Right cardiac atrium (tissue), 5 donors: ENCODE measurements around the gene FLRT1. TPM values are rescaled to one million over a fixed set of nuclear protein-coding genes. Genes with fewer than 3 reads are reported as not detected.

ENCODE experiments used
- ATAC-seq, 2 donors: fragments of 200-7000 bp; cut with Tn5 transposase; one replicate each; pipeline versions ENCODE4 v1.8.0 to v1.9.1; 2020; ENCODE audit warnings: moderate library complexity in 2 of 2, mild to moderate bottlenecking in 1 of 2
- DNase-seq, 3 donors: peaks; one replicate each; pipeline ENCODE4 v3.0.0-alpha.2; 2020
- H3K27ac ChIP-seq: one replicate; pipeline ENCODE4 v1.5.1; 2013; ENCODE audit warnings: mild to moderate bottlenecking, low read length, control low read depth, moderate library complexity
- H3K27me3 ChIP-seq: one replicate; pipeline ENCODE4 v1.6.1; 2013; ENCODE audit not compliant: control insufficient read depth, insufficient read depth
- H3K4me1 ChIP-seq: one replicate; pipeline ENCODE4 v1.6.1; 2013; ENCODE audit warnings: low read length; ENCODE audit not compliant: control insufficient read depth, insufficient read depth
- H3K4me3 ChIP-seq: one replicate; pipeline ENCODE4 v1.5.1; 2013; ENCODE audit warnings: low read length, control low read depth
- H3K9me3 ChIP-seq: one replicate; pipeline ENCODE4 v1.6.1; 2013; ENCODE audit warnings: low read length; ENCODE audit not compliant: control insufficient read depth
- WGBS: extraction: QIAGEN DNeasy Blood & Tissue Kit; methylation state at CpG from one replicate; pipeline ENCODE4 v1.1.7; 2013; 5-methylcytosine and 5-hydroxymethylcytosine counted together
- intact Hi-C, 4 donors: fragments of 100-400 bp; cut with DNase I; formaldehyde crosslinking; loops; one replicate each; pipeline versions ENCODE4 v1.11.0 to v1.14.0; 2022 to 2023
- polyA plus RNA-seq: library from polyadenylated mRNA; stranded (reverse); fragments of 200-250 nt; gene quantifications from one replicate; pipeline ENCODE4 v1.2.3, GENCODE V29; 2013
- total RNA-seq, 4 donors: library from RNA; stranded (reverse); fragmentation: NEBNext Ultra II Directional; extraction: Animal tissue kit (Norgen Biotek cat#: 25700); gene quantifications; one replicate each; pipeline ENCODE4 v1.2.1, GENCODE V29; 2021
- donor health status: healthy with polysubstance abuse.
- donor health status: DM: no; HTN: yes; CAD: no.
- donor health status: DM: no; HTN: no; CAD: no.
- donor health status: DM: no; HTN: yes; CAD: no; lungs with severe emphysema.
- donor health status: DM: yes; HTN: yes; CAD: no.

Gene FLRT1
- total and polyA plus RNA-seq, 5 donors: 0.92 to 2.0 (median 1.6) TPM

- no peak for DNase-seq
- H3K27me3 ChIP-seq: no peaks in the 10 kb centered on the region
- intact Hi-C loops: no loop called here
- H3K27ac ChIP-seq: no peak overlapping the region
- H3K4me1 ChIP-seq: peaks cover 2% of the 10 kb centered on the region
- no peak for ATAC-seq
- WGBS: 78% methylated on average over 12 of the region's 12 CpGs
- no peak overlapping the region for H3K4me3 ChIP-seq
- no peaks in the 10 kb centered on the region for H3K9me3 ChIP-seq
Observed at GRCh38 chr11:64070314-64070681, 34.6 kb downstream of the FLRT1 start.

DNA sequence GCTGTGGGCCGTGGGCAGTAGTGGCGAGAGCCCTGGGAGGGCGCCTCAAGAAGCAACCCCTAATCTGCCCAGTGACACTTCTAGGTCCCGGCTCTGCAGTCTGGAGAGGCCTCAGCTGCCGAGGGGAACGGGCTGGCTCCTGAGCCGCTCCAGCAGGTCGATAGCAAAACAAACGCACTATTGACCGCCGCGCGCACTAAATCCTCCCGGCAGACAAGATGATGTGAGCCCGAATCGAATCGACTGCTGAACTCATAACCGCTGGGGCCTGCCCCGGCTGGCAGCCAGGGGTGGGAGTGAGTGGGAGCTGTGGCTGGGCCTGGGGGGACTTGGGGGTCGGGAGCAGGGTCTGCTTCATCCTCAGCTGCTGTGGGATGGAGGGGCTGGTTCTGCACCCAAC lies 36.1 kb downstream of the FLRT1 start:
- intact Hi-C loops: no loop called here
- ATAC-seq (no peak), DNase-seq (no peak)
- WGBS: 86% methylated on average over 20 of the region's 20 CpGs
- H3K27ac ChIP-seq: no peak overlapping the region
- H3K4me1 ChIP-seq: peaks cover 2% of the 10 kb centered on the region
- H3K4me3 ChIP-seq: no peak overlapping the region
- H3K27me3 ChIP-seq: no peaks in the 10 kb centered on the region
- H3K9me3 ChIP-seq: no peaks in the 10 kb centered on the region

DNA sequence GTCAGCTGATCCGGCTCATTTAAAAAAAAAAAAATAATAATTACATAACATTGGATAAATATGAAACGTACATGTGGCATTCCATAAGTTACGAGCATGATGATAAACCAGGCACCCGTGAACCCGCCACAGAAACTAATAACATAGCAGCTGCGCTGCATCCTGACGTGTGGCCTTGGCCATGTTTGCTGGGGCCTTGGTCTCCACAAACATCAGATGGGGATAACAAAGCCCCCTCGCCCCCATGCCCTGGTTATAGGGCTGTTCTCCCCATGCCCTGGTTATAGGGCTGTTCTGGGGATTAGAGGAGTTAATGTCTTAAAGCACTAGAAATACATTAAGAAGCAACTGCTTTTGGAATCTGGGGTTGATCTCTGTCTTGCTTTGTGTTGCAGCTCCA lies 36.7 kb downstream of the FLRT1 start:
- WGBS: 72% methylated on average over 8 of the region's 8 CpGs
- H3K27me3 ChIP-seq: no peaks in the 10 kb centered on the region
- no peak overlapping the region for H3K27ac ChIP-seq
- no peak overlapping the region for H3K4me3 ChIP-seq
- peaks cover 2% of the 10 kb centered on the region for H3K4me1 ChIP-seq
- ATAC-seq (no peak), DNase-seq (no peak)
- intact Hi-C loops: no loop called here
- H3K9me3 ChIP-seq: no peaks in the 10 kb centered on the region

- DNase-seq (no peak), ATAC-seq (no peak)
- Histone ChIP-seq H3K4me1 (peaks cover 2% of the 10 kb centered on the region), H3K4me3 (no peak overlapping the region), H3K27ac (no peak overlapping the region), H3K9me3 (no peaks in the 10 kb centered on the region), H3K27me3 (no peaks in the 10 kb centered on the region)
- 80% methylated on average over 9 of the region's 9 CpGs for WGBS
- intact Hi-C loops: no loop called here
Observed at GRCh38 chr11:64072871-64073270, 37.1 kb downstream of the FLRT1 start.

DNA sequence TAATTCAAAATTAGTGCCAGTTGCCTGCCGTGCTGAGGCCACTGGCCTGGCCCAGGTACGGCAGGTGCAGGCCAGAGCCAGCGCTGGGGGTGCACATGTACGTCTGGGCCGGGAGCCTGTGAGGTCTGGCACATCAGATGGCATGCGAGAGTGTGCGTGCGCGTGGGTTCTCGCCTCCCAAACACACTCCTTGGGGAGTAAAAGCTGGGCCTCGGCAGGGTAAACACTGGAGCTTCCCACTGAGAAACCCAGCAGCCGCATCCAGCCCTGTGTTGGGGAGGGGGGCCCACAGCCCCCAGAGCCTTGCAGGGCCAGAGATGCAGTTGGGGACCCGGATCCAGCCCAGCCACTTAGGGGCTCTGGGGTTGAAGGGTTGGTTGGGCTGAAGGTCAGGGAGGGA lies 37.8 kb downstream of the FLRT1 start:
- ATAC-seq (no peak), DNase-seq (no peak)
- Histone ChIP-seq H3K4me3 (no peak overlapping the region), H3K27ac (no peak overlapping the region), H3K4me1 (peaks cover 4% of the 10 kb centered on the region), H3K27me3 (no peaks in the 10 kb centered on the region), H3K9me3 (no peaks in the 10 kb centered on the region)
- 80% methylated on average over 13 of the region's 13 CpGs for WGBS
- intact Hi-C loops: no loop called here

- Histone ChIP-seq H3K27me3 (no peaks in the 10 kb centered on the region), H3K9me3 (no peaks in the 10 kb centered on the region), H3K27ac (no peak overlapping the region), H3K4me1 (peaks cover 4% of the 10 kb centered on the region), H3K4me3 (no peak overlapping the region)
- intact Hi-C loops: no loop called here
- WGBS: 78% methylated on average over 10 of the region's 10 CpGs
- no peak for DNase-seq
- ATAC-seq: no peak
Observed at GRCh38 chr11:64074239-64074638, 38.5 kb downstream of the FLRT1 start.

GRCh38 chr11:64076758-64077157 lies 41.0 kb downstream of the FLRT1 start:
- H3K9me3 ChIP-seq: no peaks in the 10 kb centered on the region
- no peaks in the 10 kb centered on the region for H3K27me3 ChIP-seq
- ATAC-seq (peak in 1 of 2 donors; percentile 38), DNase-seq (no peak)
- H3K4me1 ChIP-seq: peaks cover 4% of the 10 kb centered on the region
- 61% methylated on average over 8 of the region's 8 CpGs for WGBS
- H3K27ac ChIP-seq: no peak overlapping the region
- H3K4me3 ChIP-seq: no peak overlapping the region
- intact Hi-C loops: no loop called here

DNA sequence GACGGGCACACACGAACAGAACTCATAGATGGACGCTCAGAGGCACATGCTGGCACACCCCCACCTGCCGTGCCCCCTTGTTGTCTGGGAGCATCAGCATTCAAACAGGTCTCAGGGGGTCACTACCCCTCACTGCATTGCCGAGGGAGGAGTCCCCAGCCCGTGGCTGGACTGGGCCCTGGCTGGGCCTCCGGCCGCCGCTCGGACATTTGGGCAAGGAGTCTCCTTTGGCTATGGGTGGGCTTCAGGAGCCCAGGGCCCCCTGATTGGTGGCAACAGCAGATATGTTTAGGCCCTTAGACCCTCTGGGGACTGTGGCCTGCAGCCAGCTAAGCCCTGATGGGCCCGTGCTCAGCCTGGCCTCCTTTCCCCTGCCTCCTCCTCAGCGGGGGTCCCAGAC lies 41.9 kb downstream of the FLRT1 start:
- H3K27ac ChIP-seq: no peak overlapping the region
- no peaks in the 10 kb centered on the region for H3K27me3 ChIP-seq
- ATAC-seq (no peak), DNase-seq (no peak)
- H3K4me3 ChIP-seq: no peak overlapping the region
- peaks cover 3% of the 10 kb centered on the region for H3K4me1 ChIP-seq
- intact Hi-C loops: no loop called here
- H3K9me3 ChIP-seq: no peaks in the 10 kb centered on the region
- WGBS: 80% methylated on average over 12 of the region's 12 CpGs

DNA sequence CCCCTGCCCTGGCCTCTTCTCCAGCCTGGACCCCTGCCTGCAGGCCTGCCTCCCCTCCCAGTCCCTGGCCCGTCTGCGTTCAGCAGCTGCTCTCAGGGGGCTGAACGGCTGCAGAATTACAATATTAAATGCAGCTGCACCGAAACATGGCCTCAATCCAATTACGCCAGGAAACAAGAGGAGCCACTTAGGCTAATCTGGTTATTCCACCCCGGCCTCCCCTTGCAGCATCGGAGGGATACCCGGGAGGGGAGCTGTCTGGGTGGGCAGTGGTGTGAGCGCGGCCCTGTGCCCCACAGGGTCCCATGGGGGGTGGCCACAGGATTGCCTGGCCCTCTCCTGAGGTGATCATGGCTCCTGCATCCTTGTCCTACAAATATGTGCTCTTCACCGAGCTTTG lies 42.6 kb downstream of the FLRT1 start:
- ATAC-seq (peak in 1 of 2 donors; percentile 23), DNase-seq (no peak)
- H3K27me3 ChIP-seq: no peaks in the 10 kb centered on the region
- WGBS: 19% methylated on average over 11 of the region's 11 CpGs
- peaks cover 3% of the 10 kb centered on the region for H3K4me1 ChIP-seq
- no peak overlapping the region for H3K4me3 ChIP-seq
- intact Hi-C loops: no loop called here
- H3K9me3 ChIP-seq: no peaks in the 10 kb centered on the region
- no peak overlapping the region for H3K27ac ChIP-seq

DNA sequence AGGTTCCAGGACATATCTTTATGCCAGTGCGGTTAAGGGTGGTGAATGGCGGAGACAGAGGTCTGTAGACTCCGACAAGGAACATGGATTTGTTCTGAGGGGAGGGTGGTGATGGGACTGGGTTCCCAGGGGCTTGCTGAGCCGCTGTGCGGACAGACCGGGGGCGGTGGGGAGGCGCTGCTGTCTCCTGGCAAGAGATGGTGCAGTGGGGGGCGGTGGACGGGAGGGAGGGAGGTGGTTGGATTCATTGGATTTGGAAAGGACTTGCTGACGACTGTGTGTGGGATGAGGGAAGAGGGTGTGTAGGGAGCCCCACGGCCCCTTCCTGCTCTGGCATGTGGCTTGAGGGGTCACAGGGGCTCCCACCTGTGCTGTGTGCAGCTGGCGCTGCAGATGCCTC lies 43.2 kb downstream of the FLRT1 start:
- WGBS: 51% methylated on average over 13 of the region's 13 CpGs
- ATAC-seq (no peak), DNase-seq (peak in 1 of 3 donors; percentile 53)
- intact Hi-C loops: no loop called here
- Histone ChIP-seq H3K9me3 (no peaks in the 10 kb centered on the region), H3K27me3 (no peaks in the 10 kb centered on the region), H3K4me3 (no peak overlapping the region), H3K27ac (no peak overlapping the region), H3K4me1 (peaks cover 3% of the 10 kb centered on the region)

DNA sequence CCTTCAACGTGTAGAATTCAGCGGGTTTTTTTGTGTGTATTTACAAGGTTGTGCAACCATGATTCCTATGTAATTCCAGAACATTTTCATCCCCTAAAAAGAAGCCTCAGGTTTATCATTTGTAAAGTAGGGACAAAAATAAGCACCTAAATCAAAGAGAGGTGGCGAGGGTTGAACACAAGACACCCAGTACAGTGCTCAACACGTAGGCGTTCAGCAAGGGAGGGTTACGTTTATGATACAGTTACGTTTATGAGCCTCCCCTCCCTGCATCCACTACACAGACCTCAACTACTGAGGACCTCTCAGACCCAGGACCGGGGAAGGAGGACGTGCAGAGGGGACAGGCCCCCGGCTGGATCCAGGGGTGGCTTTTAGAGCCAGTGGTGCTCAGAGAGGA lies 44.7 kb downstream of the FLRT1 start:
- Histone ChIP-seq H3K9me3 (no peaks in the 10 kb centered on the region), H3K27me3 (no peaks in the 10 kb centered on the region), H3K4me1 (peaks cover 3% of the 10 kb centered on the region), H3K27ac (no peak overlapping the region), H3K4me3 (no peak overlapping the region)
- WGBS: 91% methylated on average over 10 of the region's 10 CpGs
- no peak for ATAC-seq
- intact Hi-C loops: no loop called here
- DNase-seq: no peak

- Histone ChIP-seq H3K9me3 (no peaks in the 10 kb centered on the region), H3K4me3 (no peak overlapping the region), H3K27ac (no peak overlapping the region), H3K4me1 (peaks cover 3% of the 10 kb centered on the region), H3K27me3 (no peaks in the 10 kb centered on the region)
- DNase-seq (no peak), ATAC-seq (no peak)
- intact Hi-C loops: no loop called here
- 88% methylated on average over 27 of the region's 27 CpGs for WGBS
Observed at GRCh38 chr11:64081745-64082442, 46.2 kb downstream of the FLRT1 start.
